ENCODE data around the gene RNF187.

- TF ChIP-seq HMG20B (CRISPR knock-in tag; conservative IDR thresholded peaks at IDR 0.05): no peak
- no peak for TF ChIP-seq HES4 (CRISPR knock-in tag; IDR thresholded peaks at IDR 0.05; ENCODE audit: borderline replicate concordance)
- no peak for TF ChIP-seq POLR2AphosphoS5 (IDR thresholded peaks at IDR 0.05; ENCODE audit: low read depth, low read length)
- no peak for TF ChIP-seq POLR2A (IDR thresholded peaks at IDR 0.05; ENCODE audit: insufficient read depth in 1 of 2, low read depth in 2 of 2, low read length in 2 of 2)
- no peak for TF ChIP-seq CTCF (CRISPR knock-in tag; IDR thresholded peaks at IDR 0.05)
- no peak for TF ChIP-seq MXD3 (CRISPR knock-in tag; IDR thresholded peaks at IDR 0.05)
- TF ChIP-seq MYC (CRISPR knock-in tag; IDR thresholded peaks at IDR 0.05; ENCODE audit: borderline replicate concordance): no peak
- TF ChIP-seq CREBL2 (CRISPR knock-in tag; IDR thresholded peaks at IDR 0.05; ENCODE audit: borderline replicate concordance): no peak
- no peak for TF ChIP-seq FIP1L1 (IDR thresholded peaks at IDR 0.05; ENCODE audit: borderline replicate concordance, insufficient read depth, low read depth, low read length)
- TF ChIP-seq RNF219 (CRISPR knock-in tag; IDR thresholded peaks at IDR 0.05): no peak
These were observed 22.6 kb upstream of the RNF187 start for GRCh38 chr1:228464487-228464983.
